GM21526 (cell line): ENCODE measurements around the gene CLDN9.

ENCODE experiments used
- ATAC-seq: cut with Tn5 transposase; IDR thresholded peaks from one replicate; pipeline ENCODE4 v1.9.1; 2021; ENCODE audit warnings: moderate library complexity; ENCODE audit not compliant: unreplicated experiment, low FRiP score

The CLDN9 gene

DNA sequence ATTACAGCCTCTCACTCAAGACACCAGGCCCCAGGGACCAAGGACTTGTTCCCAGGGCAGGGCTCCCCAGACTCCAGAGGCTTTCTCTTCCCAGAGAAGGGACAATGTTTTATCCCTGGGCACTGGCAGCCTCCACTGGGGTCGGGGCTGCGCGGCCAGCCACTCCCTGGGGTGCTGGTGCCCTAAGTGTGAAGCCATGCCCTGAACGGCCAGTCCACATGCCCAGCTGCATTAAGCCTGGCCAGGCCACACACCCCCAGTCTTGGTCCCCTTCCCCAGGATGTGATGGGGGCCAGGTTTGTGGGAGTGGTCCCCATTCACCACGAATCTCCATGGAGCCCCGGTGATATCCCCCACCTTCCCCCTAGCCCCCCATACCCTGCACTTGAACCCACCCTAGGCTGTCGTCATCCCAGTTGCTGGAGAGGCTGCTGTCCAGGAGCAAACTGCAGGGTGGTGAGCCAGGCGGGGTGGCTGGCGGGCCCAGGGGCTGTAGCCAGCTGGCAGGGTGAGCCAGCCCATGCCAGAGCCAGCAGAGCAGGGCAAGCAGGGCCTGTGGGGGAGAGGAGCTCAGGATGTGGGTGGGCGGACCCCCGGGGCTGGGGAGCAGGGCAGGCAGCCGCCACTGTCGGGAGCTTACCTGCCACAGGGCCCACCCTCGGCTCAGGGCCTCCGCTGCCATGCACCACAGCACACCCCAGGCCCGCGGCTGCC lies 39.0 kb upstream of the CLDN9 start:
- no peak for ATAC-seq

DNA sequence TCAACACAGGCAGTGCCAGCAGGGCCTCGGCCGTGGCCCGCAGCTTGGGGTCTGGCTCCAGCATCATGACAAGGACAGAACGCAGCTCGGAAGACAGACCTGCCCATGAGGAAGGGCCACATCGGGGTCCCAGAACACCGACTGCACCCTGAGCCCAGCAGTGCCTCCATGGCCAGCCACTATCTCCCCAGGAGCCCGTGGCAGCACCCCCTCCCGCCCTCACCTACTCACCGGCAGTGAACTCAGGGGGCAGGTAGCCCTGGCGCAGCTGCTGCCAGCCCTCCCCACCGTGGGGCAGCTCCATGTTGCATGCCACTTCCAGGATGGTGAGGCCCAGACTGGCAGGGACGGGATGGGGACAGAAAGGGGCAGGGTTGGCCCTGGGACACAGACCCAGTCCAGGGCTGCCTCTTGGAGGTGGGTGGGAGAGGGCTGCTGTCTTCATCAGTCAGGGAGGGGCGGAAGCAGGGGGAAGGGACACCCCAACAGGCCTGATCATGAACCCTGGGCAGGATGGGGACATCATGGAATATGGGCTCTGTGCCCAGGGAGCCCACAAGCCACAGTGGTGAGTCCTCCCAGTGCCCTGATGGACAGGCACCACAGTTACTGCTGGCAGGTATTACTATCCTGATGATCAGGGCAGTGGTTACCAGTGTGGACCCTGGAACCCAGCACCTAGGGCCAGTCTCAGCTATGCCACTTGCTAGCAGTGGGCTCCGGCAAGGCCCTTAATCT lies 38.2 kb upstream of the CLDN9 start:
- ATAC-seq: no peak

DNA sequence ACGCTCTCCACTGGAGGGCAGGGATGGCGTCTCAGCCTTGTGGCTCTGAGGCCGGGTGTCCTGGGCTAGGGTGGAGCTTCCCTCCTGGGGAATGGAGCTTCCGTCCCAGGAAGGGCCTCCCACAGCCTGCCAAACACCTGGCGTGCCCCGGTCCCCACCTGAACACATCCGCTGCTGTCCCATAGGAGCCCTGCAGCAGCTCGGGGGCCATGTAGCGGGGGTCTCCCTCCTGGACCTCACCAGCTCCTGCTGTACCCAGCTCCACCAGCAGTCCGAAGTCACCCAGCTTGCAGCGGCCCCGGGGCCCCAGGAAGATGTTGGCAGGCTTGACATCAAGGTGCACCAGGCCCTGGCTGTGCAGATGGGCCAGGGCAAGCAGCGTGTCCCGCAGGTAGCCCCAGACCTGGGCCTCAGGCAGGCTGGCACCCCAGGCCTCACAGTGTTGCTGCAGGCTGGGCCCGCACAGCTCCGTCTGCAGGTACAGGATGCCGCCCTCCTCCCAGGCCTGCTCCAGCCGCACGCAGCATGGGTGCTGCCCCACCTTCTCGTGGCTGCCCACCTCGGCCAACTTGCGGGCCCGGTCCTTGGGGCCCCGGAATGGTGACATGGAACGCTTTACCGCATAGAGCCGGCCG lies 37.4 kb upstream of the CLDN9 start:
- no peak for ATAC-seq

DNA sequence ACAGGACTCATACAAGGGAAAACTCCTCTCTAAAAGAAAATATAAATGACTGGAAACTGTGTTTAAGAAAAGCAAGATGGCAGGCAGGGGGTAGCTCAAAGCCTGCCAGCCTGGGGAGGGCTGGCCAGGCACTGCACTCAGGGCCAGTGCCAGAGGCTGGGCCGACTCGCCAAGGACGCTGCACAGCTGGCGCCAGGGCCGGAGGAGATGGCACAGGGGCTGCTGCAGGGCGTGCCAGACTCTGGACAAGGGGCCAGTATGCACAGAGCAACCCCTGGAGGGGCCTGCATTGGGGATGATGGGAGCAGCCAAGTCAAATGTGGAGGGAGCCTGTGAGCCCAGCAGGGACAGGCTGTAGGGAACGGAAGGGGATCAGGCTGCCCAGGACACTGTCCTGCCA lies 36.5 kb upstream of the CLDN9 start:
- ATAC-seq: no peak

DNA sequence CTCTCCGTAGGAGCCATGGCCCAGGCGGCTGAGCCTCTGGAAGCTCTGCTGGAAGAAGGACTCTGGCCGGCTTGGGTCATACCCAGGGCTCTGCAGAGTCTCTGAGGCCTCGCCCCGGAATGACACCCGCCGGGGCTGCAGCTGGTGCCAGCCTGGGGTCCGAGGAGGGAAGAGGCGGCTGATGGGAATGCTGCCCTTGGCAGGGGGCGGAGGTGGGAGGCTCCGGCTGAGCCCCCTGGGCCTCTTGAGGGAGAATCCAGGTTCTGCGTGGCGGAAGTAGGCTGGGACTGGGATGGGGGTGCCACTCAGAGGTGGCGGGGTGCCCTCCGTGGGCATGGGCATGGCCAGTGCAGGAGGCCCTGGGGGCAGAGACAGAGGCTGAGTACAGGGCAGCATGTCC lies 36.0 kb upstream of the CLDN9 start:
- ATAC-seq: no peak

DNA sequence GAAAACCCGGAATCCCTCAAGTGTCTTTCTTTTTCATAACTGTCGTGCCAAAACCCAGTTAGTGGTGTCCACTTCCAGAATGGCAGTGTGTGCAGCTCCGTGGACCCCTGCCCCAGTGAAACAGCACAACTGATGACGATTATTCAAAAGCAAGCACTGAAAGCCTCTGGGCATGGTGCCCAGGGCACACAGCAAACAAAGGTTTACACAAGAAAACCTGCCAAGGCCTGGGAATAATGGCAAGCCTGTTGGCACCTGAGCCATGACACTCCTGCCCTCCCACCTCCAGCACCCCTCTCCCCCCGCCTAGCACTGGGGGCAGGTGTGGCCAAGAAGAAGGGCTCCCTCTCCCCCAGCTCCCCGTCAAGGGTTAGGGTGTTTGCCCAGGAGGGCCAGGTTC lies 35.3 kb upstream of the CLDN9 start:
- no peak for ATAC-seq

DNA sequence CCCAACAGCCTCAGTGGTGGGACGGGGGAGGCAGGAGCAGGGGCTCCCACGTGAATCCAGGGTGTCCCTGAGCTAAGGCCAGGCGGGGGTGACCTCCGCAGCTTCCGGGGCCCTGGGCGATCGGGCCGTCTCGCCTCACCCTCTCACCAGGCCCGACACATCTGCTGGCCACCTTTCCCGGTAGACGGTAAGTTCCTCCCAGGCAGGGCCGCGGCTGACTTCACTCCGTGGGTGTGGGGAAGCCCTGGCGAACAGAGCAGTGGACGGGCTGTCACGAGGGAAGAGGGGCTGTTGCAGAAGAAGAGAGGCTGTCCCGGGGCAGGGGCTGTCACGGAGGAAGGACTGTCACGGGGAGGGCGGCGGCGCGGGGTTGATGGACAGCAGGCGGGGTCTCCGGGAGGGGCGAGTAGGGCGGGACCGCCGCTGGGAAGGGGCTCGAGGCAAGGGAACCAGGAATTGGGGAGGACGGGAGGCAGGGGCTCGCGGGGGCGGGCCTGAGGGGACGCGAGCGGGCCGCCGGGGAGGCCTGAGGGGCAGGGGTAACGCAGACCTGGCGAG lies 33.0 kb upstream of the CLDN9 start:
- no peak for ATAC-seq

DNA sequence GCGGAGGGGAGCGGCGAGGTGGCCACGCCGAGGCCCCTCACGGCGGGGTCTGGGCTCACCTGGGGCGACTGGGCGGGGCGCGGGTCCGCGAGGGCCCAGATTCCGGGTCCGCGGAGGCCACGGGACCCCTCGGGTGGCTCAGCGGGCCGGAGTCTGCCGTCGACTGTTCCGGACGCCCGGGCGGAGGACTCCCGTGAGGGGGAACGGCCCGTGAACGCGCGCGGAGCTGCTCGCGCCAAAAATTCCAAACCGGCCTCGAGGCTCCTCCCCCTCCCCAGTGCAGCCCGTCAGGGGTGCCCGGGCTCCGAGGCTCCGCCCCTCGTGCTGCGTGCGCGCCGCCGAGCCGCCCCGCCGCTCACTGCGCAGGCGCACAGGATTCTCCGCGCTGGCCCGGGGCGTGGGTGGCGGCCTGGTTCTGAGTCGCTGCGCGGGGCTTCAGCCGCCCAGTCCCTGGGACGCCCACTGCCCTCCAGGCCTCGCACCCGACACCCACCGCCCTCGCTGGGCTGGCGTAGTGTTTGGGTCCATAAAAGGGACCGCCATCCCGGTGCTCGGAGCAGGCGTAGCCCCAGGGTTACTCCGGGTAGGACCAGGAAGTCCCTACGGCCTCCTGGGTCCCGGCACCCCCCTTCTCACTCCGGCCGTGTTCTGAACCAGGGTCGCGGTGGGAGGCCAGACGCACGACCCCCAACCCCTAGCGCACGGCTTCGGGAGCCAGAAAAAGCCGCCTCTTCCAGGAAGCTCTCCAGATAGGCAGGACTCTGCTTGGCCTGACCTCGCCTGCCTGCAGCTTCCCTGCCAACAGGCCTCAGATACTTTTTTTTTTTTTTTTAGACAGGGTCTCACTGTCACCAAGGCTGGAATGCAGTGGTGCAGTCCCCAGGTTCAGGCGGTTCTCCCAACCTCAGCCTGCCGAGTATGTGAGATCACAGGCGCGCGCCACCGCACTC lies 32.2 kb upstream of the CLDN9 start, which contains the start of gene PKMYT1:
TSS of gene PKMYT1 (minus strand) at position 220 of the 950 bp plus-strand sequence. CDS start 789 bp downstream, outside the sequence.
- ATAC-seq: peak; percentile 60

DNA sequence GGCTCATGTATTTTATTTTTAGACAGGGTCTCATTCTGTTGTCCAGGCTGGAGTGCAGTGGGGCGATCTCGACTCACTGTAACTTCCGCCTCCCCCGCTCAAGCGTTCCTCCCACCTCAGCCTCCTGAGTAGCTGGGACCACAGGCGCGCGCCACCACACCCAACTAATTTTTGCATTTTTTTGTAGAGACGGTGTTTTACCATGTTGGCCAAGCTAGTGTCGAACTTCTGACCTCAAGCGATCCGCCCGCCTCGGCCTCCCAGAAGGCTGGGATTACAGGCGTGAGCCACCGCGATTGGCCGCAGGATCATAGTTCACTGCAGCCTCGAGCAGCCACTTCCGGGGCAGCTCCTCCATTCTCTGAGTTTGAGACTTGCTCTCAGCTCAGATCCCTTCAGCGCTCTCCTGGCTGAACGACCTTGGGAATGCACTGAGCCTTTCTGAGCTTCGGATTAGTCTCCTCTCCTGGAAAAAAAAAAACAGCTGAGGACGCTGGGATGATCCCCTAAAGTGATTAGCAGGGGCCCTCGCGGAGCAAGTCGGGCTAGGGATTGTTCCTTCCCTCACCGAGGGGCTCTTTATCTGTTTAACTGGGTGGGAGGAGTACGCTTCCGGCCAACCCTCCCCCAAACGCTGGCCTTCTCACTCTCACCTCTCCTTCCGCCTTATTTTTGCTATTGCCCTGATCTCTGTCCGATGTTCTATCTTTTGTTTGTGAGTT lies 31.4 kb upstream of the CLDN9 start:
- ATAC-seq: no peak

DNA sequence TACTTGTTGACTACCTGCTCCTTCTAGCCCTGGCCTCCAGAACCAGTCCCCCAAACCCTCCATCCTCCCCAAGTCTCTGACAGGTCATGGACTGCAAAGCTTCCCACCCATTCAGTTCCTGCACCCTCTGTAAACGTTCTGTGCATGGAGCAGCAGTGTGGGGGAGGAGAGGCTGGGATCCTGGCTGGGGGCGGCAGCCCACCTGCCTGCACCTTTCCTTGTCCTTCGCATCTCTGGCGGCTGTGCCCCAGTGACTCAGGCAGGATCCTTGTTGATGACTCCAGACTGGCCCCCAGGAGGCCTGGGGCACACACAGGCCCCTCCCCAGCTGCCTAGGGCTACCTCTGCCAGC lies 30.8 kb upstream of the CLDN9 start:
- no peak for ATAC-seq

DNA sequence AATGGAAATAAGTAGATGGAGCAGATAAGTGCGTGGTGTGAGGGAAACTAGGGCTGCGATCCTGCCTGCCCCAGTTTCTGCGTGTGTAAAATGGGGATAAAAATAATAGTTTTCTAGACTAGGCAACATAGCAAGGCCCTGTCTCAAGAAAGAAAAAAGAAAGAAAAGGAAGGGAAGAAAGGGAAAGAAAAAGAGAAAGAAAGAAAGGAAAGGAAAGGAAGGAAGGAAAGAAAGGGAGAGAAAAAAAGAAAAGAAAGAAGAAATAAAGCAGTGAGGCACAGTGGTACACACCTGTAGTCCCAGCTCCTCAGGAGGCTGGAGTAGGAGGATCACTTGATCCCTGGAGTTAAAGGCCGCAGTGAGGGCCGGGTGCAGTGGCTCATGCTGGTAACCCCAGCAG lies 30.3 kb upstream of the CLDN9 start:
- no peak for ATAC-seq

DNA sequence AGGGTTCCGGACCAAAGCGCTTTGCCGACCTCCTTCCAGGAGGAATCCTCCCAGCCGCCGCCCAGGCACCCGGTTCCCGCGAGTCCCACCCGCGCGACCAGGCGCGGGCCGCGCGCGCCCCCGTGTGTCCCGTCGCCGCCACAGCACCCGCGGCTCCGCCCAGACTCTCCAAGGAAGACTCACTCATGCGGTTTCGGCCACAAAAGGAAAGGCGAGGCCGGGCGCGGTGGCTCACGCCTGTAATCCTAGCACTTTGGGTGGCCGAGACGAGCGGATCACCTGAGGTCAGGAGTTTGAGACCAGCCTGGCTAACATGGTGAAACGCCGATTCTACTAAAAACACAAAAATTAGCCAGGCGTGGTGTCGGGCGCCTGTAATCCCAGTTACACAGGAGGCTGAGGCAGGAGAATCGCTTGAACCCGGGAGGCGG lies 29.0 kb upstream of the CLDN9 start:
- no peak for ATAC-seq

DNA sequence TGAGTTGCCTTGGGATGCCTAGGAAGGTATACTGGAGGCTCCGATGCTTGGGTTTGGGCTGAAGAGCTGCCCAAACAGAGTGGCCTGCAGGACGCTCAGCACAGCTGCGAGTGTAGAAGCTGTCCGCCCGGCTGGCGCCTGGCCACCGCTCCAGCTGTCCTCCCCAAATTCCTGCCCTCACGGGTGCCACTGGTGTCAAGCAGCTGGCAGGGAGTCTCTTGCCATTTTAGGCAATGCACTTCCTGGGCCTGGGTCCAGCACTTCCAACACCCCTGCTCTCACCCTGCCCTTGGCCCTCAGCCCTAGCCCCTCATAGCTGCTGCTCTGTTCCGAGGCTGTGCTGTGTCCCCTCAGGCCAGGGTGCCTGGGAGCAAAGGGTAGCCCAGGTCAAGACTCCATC lies 27.3 kb upstream of the CLDN9 start:
- ATAC-seq: no peak

DNA sequence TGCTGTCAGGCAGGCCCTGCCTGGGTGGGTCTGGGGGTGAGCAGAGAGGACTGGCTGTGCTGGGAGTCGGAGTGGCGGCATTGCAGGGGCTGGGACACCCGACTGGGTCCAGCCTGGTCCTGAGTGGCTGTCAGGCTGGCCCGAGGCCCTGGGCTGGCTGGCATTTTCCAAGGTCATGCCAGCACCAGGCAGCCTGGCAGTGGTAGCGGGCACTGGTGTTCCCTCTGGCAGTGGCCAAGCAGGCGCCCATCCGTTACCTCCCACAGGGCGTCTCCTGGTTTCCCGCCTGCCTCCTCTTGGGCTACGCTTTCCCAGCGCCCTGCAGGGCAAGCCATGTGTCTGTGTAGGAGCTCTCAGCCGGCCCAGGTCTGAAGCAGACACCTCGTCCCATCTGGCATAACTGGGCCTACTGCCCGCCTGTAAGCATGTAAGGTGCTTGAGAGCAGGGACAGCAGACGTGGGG lies 26.8 kb upstream of the CLDN9 start:
- no peak for ATAC-seq

DNA sequence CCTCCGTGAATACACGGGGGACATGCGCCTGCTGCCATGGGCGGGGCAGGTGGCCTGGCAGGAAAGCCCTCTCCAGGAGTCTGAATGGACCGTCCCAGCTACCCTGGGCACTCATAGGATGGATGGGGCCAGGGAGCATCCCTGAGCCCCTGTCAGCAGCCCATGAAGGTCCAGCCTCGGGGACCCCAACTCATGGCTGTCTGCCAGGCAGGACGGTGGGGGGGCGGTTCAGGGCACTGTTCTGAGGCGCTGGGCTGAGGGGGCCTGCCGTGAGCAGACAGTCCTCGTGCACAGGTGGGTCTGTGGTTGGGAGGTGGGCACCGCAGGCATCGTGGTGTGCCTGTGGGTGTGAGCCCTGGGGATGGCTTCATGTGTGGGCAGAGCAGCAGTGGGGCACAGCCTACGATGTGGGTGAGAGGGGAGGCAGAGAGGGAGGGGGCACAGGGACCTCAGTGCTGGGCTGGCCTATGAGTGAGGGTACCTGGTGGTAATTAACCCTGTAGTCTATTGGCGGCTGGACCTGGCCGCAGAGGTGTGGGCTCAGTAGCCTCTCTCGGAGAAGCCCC lies 26.0 kb upstream of the CLDN9 start:
- ATAC-seq: no peak

DNA sequence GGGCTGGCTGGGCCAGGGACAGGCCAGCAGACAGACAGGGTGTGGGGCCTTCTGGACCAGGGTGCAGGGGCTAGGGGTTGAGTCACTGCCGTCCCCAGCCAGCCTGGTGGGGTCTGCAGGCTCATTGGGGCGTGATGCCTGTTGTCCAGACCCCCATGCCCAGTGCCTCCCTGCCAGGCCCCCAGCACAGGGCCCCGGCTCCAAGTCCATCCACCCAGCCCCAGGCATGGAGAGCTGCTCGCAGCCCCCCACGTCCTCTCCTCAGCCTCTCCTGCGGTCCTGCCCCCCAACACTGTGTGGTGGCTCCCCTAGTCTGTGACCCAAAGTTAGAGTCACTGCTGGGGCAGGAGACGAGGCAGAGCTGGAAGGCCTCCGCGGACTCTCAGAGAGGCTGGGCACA lies 25.4 kb upstream of the CLDN9 start:
- no peak for ATAC-seq

DNA sequence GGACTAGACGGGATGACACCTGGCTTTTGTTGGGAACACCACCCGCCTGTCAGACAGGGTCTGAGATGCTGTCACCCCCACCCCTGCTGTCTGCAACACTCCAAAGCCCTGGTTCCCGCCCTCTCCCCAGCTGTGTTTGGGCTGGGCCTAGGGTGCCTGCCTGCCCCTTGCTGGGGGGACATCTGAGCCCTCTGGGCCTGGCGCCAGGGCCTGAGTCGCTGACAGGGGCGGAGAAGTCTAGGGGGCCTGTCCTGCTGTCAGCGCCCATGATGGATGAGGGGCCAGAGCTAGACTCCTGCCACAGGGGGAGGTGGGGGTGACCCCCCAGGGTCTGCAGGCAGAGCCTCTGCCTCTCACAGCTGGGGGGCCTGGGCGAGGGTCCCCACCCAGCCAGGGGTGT lies 24.9 kb upstream of the CLDN9 start:
- no peak for ATAC-seq

DNA sequence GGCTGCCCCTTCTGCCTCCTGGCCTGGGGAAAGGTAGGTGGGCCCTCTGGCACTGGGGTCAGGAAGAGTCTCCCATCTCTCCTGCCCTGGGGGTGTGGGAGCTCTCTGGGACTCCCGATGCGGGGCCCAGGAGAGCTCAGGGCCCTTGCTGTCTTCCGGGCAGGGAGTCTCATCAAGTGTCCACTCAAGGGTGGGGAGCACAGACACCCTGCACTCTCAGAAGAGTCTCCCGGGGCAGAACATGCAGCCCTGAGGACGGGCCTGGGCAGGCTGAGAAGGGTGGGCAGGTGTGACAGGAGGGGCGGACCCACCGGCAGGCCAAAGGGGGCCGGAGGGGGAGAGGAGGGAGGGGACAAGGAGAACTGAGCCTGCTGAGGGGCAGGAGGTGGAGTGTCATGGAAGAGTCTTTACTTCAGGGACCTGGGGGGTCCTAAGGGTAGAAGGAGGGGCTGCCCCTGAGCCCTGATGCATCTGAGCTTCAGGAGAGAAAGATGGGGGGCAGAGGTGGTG lies 24.1 kb upstream of the CLDN9 start:
- no peak for ATAC-seq

DNA sequence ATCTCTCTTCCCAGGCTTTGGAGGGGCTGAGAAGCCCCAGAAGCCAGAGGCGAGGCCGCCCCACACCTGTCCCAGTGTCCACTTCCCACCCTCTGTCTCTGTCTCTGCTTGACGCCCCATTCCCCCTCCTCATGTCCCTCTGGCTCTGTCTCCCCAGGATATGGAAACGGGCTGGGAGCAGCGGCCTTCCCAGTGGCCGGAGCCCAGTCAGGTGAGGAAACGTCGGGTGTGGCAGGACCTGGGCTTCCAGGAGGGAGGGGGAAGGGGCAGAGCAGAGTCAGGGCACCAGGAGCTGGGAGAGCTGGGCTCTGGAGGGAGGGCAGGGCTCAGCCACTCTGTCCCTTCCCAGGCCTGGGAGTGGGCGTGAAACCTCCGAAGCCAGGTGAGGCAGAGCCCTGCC lies 21.8 kb upstream of the CLDN9 start:
- ATAC-seq: no peak
